Subcutaneous adipose tissue (tissue), 4 donors: ENCODE measurements around the gene MPV17L. TPM values are rescaled to one million over a fixed set of nuclear protein-coding genes. Genes with fewer than 3 reads are reported as not detected.
"Not testable (repeated sequence)": the region's sequence is repeated elsewhere in the genome, so short reads cannot be mapped to it uniquely, and the experiment has no call there.

Source experiments
- total RNA-seq, 4 donors: library from RNA; depleted of rRNA; stranded (reverse); fragments of >200 nt; gene quantifications; one replicate each; pipeline ENCODE4 v1.1.0, GENCODE V29; 2016
- TF ChIP-seq, protein P1 (sequence below): fragments of 450-650 bp; IDR thresholded peaks from one replicate; pipeline ENCODE4 v1.5.1; 2016; ENCODE audit warnings: low read depth, mild to moderate bottlenecking, control low read depth, antibody characterized with exemption, moderate library complexity

MPV17L gene
- total RNA-seq: 10 to 100 TPM in 3 of 4 donors, 1 to 10 TPM in 1; 6.2 to 20.0 (median 18.3) TPM

DNA sequence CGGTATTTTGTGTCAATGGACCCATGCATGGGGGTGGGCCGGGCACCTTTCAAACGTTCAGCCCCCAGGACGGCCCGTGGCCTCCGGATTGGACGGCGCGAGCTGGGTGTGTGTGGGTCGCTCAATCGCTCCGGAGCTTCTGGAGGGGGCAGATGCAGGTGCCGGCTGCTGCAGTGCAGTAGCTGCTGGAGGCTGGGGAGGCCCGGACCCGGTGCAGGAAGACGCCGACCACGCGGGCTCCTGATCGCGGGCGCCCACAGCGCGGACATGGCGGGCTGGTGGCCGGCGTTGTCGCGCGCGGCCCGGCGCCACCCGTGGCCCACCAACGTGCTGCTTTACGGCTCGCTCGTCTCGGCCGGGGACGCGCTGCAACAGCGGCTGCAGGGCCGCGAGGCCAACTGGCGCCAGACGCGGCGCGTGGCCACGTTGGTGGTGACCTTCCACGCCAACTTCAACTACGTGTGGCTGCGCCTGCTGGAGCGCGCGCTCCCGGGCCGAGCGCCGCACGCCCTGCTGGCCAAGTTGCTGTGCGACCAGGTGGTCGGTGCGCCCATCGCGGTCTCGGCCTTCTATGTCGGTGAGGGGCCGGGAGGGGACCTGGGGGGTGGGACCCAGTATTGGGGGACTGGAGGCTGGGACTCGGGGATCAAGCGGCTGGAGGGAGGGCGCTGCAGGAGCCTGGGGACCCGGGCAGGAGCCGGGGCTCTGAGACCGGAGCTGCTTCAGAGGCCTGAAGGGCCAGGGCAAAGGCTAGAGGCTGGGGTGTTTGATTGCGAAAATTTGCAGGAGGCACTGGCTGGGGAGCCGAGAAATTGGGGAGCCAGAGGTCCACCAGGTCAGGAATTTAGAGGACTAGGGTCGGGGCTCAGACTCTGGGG, at the start of gene MPV17L:
Gene MPV17L, plus strand, starts transcription at position 124 of the 878 bp plus-strand sequence. Its CDS starts 144 bp downstream, at position 268.
- TF ChIP-seq, protein P1, sequence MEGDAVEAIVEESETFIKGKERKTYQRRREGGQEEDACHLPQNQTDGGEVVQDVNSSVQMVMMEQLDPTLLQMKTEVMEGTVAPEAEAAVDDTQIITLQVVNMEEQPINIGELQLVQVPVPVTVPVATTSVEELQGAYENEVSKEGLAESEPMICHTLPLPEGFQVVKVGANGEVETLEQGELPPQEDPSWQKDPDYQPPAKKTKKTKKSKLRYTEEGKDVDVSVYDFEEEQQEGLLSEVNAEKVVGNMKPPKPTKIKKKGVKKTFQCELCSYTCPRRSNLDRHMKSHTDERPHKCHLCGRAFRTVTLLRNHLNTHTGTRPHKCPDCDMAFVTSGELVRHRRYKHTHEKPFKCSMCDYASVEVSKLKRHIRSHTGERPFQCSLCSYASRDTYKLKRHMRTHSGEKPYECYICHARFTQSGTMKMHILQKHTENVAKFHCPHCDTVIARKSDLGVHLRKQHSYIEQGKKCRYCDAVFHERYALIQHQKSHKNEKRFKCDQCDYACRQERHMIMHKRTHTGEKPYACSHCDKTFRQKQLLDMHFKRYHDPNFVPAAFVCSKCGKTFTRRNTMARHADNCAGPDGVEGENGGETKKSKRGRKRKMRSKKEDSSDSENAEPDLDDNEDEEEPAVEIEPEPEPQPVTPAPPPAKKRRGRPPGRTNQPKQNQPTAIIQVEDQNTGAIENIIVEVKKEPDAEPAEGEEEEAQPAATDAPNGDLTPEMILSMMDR: not testable (repeated sequence)

DNA sequence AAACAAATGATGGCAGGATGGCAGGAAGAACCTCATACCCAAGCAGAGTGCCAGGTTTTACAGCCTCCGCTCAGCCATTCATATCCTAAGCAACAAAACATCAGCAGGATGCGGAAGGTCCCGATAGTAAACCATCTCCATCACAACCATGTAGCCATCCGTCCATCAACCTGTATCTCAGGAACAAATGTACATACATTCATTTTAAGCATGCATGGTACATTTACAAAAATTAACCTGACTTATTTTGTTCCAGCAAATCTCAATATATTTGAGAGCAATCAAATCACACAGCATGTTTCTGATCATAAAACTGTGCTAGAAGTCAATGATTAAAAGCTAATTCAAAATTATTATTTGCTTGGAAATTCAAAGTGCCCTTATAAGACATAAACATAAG, 17.4 kb upstream of the MPV17L start, which contains the start of gene NPIPA5:
Gene NPIPA5, minus strand, starts transcription at position 101 of the 400 bp plus-strand sequence. Its CDS starts 0 bp downstream, at position 101.
- TF ChIP-seq, protein P1: not testable (repeated sequence)

DNA sequence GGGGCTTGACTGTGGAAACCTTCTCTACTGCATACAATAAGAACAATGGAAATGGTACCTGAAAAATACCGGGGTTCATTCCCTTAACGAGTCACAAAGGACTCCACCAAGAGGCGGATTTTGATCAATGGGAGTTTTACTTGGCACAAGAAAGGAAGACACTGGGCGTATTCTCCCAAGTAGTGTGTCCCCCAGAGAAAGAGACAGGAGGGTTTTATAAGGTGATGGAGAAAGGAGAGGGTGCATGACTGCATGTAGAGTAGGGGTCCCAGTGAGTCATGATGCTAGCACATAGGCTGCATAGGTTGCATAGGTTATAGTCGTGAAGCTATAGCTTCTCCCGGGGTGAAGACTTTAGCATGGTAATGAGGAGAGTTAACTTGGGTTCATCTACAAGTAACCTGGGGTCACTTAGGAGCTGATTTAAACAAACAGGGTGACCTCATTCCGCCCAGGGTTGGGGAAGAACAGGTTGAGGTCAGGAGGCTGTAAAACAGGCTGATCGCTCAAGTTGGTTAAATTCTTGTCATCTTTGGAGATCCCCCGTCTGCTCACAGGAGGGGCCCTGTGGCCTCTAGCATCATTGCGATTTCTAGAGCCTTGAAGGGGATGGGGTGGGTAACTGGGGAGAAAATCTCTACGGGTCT, 1.5 kb downstream of the MPV17L start:
- TF ChIP-seq, protein P1: no peak

DNA sequence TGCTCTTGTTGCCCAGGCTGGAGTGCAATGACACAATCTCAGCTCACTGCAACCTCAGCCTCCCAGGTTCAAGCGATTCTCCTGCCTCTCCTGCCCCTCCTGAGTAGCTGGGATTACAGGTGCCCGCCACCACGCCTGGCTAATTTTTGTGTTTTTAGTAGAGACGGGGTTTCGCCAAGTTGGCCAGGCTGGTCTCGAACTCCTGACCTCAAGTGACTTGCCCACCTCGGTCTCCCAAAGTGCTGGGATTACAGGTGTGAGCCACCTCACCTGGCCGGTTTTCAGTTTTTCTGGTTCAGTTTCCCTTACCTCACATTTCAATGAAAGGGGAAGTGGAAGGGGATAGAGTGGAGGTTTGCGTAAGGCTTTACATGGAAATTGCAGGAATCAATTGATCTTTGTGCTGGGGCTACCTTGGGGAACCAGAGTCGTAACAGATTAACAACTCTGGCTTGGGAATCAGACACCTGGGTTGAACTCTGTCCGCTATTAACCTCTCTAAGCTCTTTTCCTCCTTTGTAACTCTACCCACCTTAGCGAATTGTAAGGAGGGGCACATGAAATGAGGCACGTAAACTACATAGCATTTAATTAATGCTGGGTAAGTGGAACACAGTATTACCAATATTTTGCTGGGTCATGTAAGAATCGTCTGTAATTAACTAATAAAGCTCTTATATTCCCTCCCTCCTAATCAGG, 3.2 kb downstream of the MPV17L start:
- TF ChIP-seq, protein P1: no peak

DNA sequence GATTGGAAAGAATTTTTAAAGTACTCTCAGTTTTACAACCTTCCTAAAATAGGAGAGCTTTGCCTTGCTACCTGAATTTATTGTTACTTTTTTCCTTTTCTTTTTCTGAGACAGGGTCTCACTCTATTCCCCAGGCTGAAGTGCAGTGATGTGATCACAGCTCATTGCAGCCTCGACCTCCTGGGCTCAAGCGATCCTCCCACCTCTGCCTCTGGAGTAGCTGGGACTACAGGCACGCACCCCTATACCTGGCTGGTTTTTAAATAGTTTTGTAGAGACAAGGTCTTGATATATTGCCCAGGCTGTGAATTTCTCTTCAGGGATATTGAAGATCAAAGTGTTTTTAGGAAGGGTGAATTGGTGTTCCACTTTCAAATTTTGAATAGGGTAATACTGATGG, 3.8 kb downstream of the MPV17L start:
- TF ChIP-seq, protein P1: no peak

DNA sequence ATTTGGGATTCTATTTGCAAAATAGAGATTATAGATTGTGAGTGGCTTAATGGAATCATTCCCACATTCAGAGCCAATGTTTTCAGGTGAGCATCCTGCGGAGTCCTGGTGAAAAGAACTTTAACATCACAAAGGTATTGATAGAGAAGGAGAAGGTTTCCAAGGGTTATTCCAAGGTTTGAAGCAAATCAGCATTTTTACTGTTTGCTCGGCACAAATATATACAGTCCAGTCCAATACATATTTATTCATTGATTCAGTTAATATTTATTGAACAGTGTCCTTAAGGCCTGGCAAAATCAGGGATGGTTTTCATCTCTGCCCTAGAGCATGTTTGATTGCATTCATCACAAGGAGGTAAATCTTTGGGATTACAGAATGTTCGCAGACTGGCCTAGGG, 6.4 kb downstream of the MPV17L start:
- TF ChIP-seq, protein P1: no peak
